HG03521 (cell line): ENCODE data around the gene LIPG.

Source experiments
- ATAC-seq: cut with Tn5 transposase; IDR thresholded peaks from one replicate; pipeline ENCODE4 v1.9.1; 2021; ENCODE audit warnings: mild to moderate bottlenecking, moderate library complexity; ENCODE audit not compliant: unreplicated experiment

The LIPG gene

GRCh38 chr18:49610022-49610445 is 48.2 kb downstream of the LIPG start:
- ATAC-seq = no peak

GRCh38 chr18:49611316-49611715 is 49.5 kb downstream of the LIPG start:
- ATAC-seq = no peak

- ATAC-seq = peak; percentile 61
These were observed 50.7 kb downstream of the LIPG start for GRCh38 chr18:49612515-49613033.

- ATAC-seq = no peak
These were observed 51.3 kb downstream of the LIPG start for GRCh38 chr18:49613141-49613640.

GRCh38 chr18:49613641-49614151 is 51.8 kb downstream of the LIPG start:
- no peak for ATAC-seq

GRCh38 chr18:49616618-49617328 is 54.9 kb downstream of the LIPG start:
- no peak for ATAC-seq

- ATAC-seq = no peak
These were observed 55.5 kb downstream of the LIPG start for GRCh38 chr18:49617329-49617695.

GRCh38 chr18:49617865-49618264 is 56.0 kb downstream of the LIPG start:
- ATAC-seq = no peak

- no peak for ATAC-seq
These were observed 57.2 kb downstream of the LIPG start for GRCh38 chr18:49618742-49619681.

- no peak for ATAC-seq
These were observed 57.9 kb downstream of the LIPG start for GRCh38 chr18:49619801-49620200.

- ATAC-seq = no peak
These were observed 59.4 kb downstream of the LIPG start for GRCh38 chr18:49621301-49621700.

- ATAC-seq = no peak
These were observed 60.0 kb downstream of the LIPG start for GRCh38 chr18:49621717-49622351.

- no peak for ATAC-seq
These were observed 61.7 kb downstream of the LIPG start for GRCh38 chr18:49623571-49623970.

- ATAC-seq = no peak
These were observed 63.3 kb downstream of the LIPG start for GRCh38 chr18:49625021-49625691.

- ATAC-seq = no peak
These were observed 65.1 kb downstream of the LIPG start for GRCh38 chr18:49626842-49627467.

- no peak for ATAC-seq
These were observed 66.3 kb downstream of the LIPG start for GRCh38 chr18:49628119-49628518.

- ATAC-seq = no peak
These were observed 67.3 kb downstream of the LIPG start for GRCh38 chr18:49628881-49629795.

- ATAC-seq = no peak
These were observed 68.4 kb downstream of the LIPG start for GRCh38 chr18:49630246-49630699.
